HG03025 (cell line): ENCODE measurements around the gene GABRP.

ENCODE experiments used
- ATAC-seq: cut with Tn5 transposase; IDR thresholded peaks from one replicate; pipeline ENCODE4 v1.9.1; 2021; ENCODE audit warnings: mild to moderate bottlenecking, moderate library complexity; ENCODE audit not compliant: unreplicated experiment, low FRiP score

The GABRP gene

GRCh38 chr5:170854566-170854965 is 71.0 kb downstream of the GABRP start:
- no peak for ATAC-seq

- no peak for ATAC-seq
These were observed 73.5 kb downstream of the GABRP start for GRCh38 chr5:170857066-170857465.

- ATAC-seq, result no peak
These were observed 76.9 kb downstream of the GABRP start for GRCh38 chr5:170860415-170860814.

GRCh38 chr5:170860818-170861666 is 77.5 kb downstream of the GABRP start:
- no peak for ATAC-seq

GRCh38 chr5:170861667-170861916 is 78.1 kb downstream of the GABRP start:
- no peak for ATAC-seq

- ATAC-seq, result no peak
These were observed 78.6 kb downstream of the GABRP start, which contains the start of gene RANBP17 for GRCh38 chr5:170861917-170862766. Gene RANBP17, plus strand, starts transcription at chr5:170862018.

- no peak for ATAC-seq
These were observed 80.1 kb downstream of the GABRP start for GRCh38 chr5:170863646-170864045.
